ENCODE results near the gene PCDH20.
"Not testable (repeated sequence)": the region's sequence is repeated elsewhere in the genome, so short reads cannot be mapped to it uniquely, and the experiment has no call there.

Gene PCDH20

GRCh38 chr13:61415749-61416148 is at the start of gene PCDH20:
Gene PCDH20, minus strand, starts transcription at chr13:61415849. Its CDS starts 691 bp downstream, at chr13:61415158.
- DNase-seq (ENCODE audit: low spot score), result no peak

DNA sequence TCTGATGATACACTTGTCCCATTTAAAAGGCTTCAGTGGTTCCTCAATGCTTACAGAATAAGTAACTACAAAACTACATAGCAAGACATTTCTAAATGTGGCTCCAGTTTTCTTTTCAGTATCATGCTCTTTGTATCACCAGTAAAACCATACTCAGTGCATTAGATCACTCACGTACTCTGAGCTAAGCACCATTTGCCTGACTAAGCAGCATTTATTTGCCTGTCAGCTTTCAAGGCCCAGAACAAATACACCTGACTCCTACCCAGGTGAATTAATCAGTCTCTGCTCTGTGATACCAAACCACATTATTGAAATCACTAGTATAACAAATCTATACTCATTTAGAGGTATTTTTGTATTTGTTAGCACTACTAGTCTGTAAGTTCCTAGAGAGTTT is 47.4 kb upstream of the PCDH20 start:
- no peak for DNase-seq (ENCODE audit: low spot score)

DNA sequence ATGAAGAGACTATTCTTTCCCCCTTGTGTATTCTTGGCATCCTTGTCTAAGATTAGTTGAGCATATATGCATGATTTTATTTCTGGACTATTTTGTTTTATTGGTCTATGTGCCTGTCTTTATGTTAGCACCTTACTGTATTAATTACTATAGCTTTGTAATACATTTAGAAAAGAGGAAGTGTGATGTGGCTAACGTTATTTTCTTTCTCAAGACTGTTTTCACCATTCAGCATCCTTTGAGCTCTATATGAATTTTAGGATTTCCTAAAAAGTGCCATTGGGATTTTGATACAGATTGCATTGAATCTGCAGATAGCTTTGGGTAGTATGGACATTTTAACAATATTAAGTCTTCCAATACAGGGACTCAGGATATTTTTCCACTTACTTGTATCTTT is 37.5 kb upstream of the PCDH20 start:
- DNase-seq (ENCODE audit: low spot score), result no peak

DNA sequence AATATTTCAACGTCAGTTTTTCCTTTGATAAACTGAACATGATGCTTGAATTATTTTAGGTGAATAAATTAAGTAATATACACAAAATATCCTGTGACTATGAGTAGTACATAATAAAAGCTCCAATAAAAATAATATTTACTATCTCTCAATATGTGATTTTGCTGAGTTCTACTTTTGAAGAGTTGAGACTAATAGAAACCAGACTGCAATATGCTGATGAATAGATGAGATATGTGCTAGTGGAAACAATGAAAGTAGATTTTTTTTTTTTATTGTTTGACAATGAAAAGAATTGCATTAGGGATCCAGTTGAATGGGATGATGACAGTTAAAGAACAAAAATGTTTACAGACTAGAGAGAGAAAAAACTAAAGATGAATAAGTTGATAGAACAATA is 16.4 kb upstream of the PCDH20 start:
- no peak for DNase-seq (ENCODE audit: low spot score)

DNA sequence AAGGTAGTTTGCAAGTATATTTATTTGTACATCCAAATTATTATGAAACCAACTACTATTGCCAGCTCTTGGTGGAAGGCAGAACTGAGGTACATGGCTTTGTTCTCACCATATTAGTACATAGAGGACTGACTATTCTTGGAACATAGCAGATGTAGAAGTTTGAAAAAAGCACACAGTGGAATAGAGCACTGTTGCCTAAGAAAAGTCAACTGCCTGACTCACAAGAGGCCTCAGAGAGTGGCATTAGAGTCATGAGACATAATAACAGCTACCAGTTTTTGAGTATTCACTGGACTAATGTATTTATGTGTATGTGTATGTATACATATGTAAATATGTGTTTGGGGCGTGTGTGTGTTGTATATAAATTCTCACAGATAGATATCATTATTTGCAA is 8.3 kb upstream of the PCDH20 start:
- DNase-seq (ENCODE audit: low spot score), result no peak

DNA sequence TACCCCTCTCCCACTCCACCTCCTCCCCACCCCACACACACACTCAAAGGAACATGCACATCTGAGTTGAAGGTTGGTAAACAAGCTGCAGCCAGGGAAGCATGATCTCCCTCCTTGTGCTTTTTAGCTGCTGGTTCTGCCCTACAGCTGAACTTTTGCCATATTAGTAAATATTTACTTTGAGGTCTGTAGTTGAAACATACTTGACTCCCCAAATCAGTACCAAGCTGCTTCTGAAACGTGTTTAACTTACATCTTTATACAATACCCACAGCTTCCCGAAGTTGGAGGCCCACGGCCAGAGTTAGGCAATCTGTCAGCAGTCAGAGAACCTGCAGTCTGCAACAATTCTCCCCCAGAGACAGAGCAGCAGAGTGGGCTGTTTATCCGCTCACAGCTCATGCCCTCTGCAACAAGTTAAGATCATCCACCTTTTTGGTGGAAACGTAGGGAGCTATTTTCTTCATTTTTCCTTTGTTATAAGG is 1.5 kb upstream of the PCDH20 start:
- DNase-seq (ENCODE audit: low spot score), result no peak

GRCh38 chr13:61415058-61415721 is 459 bp downstream of the PCDH20 start:
- DNase-seq (ENCODE audit: low spot score), result no peak

DNA sequence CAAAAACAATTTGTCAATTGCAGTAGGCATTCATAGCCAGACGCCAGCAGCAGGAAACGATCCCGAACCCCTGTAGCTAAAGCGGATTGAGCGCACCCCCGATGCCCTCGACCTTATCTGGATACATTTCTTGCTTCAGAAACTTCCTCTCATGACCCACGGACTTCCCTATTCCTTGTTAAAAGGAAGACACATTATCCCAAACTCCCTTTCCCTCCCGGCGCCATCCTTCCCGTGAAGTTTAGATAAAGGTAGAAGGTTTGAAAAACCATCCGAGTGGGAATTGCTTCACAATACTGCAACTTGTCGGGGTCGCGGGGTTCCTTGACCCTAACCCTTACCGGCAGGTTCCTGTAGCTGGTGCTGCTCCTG is 977 bp downstream of the PCDH20 start:
- no peak for DNase-seq (ENCODE audit: low spot score)

- DNase-seq (ENCODE audit: low spot score), result no peak
Measured at GRCh38 chr13:61413572-61414535, 1.8 kb downstream of the PCDH20 start.

DNA sequence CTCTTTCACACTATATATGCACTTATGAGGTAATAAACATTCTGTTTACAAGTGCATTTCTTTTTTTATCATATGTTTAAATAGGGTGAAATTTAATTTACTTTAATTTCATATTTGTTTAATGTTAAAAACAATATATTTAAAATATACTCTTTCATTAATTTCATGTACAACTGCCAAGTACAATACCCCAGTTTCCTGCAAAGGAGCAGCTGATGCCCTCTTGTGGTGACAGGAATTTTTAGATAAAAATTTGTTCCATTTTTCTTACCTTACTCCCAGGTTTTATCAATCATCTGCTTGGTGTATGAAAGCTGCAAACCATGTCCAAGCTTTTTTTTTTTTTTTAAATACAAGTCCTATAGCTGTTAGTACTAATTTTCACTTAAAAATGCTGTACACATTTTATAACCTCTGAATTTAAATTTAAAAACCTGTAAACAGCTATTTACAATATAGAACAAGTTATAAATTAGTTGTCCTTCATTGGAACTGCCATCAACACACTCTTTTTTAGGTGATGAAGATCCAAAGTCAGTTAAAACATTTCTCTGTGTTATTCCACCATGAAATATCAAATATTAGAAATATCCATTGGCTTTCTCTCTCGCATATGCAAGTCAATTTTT is 4.9 kb downstream of the PCDH20 start:
- no peak for DNase-seq (ENCODE audit: low spot score)

GRCh38 chr13:61410266-61410665 is 5.4 kb downstream of the PCDH20 start:
- no peak for DNase-seq (ENCODE audit: low spot score)

DNA sequence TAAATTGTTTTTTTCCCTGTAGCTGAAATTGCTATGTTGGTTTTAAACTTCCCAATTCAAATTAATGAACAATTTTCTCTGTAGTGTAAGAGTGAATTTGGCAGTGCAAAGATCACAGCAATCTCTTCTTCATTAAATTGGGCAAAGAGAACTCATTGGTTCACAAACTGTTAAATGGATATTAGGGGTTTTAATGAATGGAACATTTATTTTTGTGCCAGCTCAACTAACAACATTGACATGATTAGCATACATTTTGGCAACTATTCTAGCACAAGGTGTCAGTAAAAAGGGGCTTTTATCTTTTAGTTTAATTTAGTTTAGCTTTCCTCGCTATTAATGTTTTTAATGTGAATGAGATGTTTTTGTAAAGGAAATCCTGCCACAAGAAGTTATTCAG is 7.1 kb downstream of the PCDH20 start:
- no peak for DNase-seq (ENCODE audit: low spot score)

GRCh38 chr13:61406275-61406674 is 9.4 kb downstream of the PCDH20 start:
- DNase-seq (ENCODE audit: low spot score), result no peak

DNA sequence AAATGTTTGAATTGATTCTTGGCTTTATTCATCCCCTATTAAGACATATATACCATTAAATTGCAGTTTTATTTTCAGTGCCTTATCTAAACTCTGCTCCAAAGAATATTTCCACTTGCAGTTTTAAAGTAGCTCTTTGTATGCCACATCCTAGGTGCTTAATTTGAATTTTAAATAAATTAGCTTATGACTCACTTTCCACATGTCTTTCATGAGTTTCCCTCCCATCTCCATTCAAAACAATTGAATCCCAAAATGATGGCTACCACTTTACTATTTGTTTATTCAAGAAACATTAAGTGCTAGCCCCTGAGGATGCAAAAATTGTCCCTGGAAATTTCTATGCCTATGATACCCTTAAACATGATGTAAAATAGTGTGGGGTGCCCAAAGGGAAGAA is 19.5 kb downstream of the PCDH20 start:
- DNase-seq (ENCODE audit: low spot score), result no peak

DNA sequence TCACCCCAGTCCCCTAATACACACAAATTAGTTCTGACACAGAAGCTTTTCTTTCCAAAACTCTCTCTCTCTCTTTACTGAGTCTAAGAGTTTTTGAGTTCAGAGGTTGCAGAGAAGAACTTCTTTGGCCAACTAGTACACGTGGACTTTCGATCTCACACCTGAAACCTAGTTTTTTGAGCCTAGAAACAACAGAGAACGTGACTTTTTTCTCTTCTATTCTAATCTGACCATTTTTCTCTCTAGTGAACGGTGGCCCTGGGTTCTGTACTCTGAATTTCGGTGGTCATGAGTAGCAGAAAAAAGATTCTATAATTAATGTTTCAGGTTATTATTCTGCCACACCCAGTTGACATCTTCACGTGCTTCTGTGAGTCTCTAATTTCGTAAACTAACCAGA is 24.2 kb downstream of the PCDH20 start:
- DNase-seq (ENCODE audit: low spot score), result no peak

- DNase-seq (ENCODE audit: low spot score), result no peak
Measured at GRCh38 chr13:61387694-61388093, 28.0 kb downstream of the PCDH20 start.

GRCh38 chr13:61383111-61383510 is 32.5 kb downstream of the PCDH20 start:
- no peak for DNase-seq (ENCODE audit: low spot score)

DNA sequence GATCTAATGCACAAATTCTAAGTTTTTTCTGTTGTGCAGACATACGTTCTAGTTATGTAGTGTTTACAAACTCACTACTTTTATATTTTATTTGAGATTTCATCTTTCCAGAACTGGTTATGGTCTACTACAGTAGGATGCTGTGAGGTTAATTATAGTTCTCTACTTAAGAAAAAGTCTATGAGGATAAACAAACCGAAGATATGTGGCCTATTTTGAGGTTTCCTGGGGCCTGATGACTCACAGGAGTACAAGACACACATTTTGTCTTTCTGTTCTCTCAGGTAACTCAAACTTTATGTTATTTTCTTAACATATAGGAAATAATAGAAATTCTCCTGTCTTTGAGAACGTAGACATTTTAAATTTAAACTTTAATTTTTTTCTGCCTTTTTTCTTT is 45.1 kb downstream of the PCDH20 start:
- DNase-seq (ENCODE audit: low spot score), result no peak

DNA sequence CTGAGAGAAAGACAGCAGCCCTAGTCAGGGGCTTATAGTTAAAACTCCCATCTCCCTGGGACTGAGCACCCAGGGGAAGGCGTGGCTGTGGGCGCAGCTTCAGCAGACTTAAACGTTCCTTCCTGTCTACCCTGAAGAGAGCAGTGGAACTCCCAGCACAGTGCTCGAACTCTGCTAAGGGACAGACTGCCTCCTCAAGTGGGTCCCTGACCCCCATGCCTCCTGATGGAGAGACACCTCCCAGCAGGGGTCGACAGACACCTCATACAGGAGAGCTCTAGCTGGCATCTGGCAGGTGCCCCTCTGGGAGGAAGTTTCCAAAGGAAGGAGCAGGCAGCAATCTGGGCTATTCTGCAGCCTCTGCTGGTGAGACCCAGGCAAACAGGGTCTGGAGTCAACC is 51.0 kb downstream of the PCDH20 start:
- DNase-seq (ENCODE audit: low spot score), result not testable (repeated sequence)

- no peak for DNase-seq (ENCODE audit: low spot score)
Measured at GRCh38 chr13:61362522-61362921, 53.1 kb downstream of the PCDH20 start.
